ENCODE results near the gene SLC38A9. TPM values are rescaled to one million over a fixed set of nuclear protein-coding genes. Genes with fewer than 3 reads are reported as not detected.

The SLC38A9 gene
- total RNA-seq, 2 donors from 2014 or later = 4.8 to 9.1 TPM

GRCh38 chr5:55667938-55668337, 44.2 kb downstream of the SLC38A9 start:
- no peak for DNase-seq (ENCODE audit: low spot score)
- H3K36me3 ChIP-seq = peaks cover 13% of the 10 kb centered on the region
- H3K27me3 ChIP-seq = no peaks in the 10 kb centered on the region
- no peak overlapping the region for H3K4me3 ChIP-seq
- TF ChIP-seq, protein P1, sequence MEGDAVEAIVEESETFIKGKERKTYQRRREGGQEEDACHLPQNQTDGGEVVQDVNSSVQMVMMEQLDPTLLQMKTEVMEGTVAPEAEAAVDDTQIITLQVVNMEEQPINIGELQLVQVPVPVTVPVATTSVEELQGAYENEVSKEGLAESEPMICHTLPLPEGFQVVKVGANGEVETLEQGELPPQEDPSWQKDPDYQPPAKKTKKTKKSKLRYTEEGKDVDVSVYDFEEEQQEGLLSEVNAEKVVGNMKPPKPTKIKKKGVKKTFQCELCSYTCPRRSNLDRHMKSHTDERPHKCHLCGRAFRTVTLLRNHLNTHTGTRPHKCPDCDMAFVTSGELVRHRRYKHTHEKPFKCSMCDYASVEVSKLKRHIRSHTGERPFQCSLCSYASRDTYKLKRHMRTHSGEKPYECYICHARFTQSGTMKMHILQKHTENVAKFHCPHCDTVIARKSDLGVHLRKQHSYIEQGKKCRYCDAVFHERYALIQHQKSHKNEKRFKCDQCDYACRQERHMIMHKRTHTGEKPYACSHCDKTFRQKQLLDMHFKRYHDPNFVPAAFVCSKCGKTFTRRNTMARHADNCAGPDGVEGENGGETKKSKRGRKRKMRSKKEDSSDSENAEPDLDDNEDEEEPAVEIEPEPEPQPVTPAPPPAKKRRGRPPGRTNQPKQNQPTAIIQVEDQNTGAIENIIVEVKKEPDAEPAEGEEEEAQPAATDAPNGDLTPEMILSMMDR (IDR thresholded peaks at IDR 0.05) = no peak
- no peak overlapping the region for H3K27ac ChIP-seq
- H3K4me1 ChIP-seq = peaks cover 0 to 12% of the 10 kb centered on the region in 2 donors
- H3K9me3 ChIP-seq = no peaks in the 10 kb centered on the region

DNA sequence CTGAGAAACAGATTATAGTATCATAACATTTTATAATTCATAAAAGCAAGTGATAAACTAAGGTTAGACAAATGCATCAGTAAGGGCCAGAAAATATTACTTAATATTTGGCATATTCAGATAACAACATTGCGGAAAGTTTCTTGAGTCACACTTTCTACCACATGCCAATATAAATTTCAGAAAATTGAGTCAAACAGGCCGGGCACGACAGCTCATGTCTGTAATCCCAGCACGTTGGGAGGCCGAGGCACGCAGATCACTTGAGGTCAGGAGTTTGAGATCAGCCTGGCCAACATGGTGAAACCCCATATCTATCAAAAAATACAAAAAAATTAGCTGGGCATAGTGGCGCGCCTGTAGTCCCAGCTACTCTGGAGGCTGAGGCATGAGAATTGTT, 47.1 kb downstream of the SLC38A9 start:
- TF ChIP-seq, protein P1 (IDR thresholded peaks at IDR 0.05) = no peak
- Histone ChIP-seq H3K27ac (peak overlapping the region in 1 of 2 donors; percentile 11), H3K4me3 (no peak overlapping the region), H3K9me3 (no peaks in the 10 kb centered on the region), H3K4me1 (no peaks in the 10 kb centered on the region), H3K36me3 (peaks cover 13% of the 10 kb centered on the region), H3K27me3 (no peaks in the 10 kb centered on the region)
- peak; percentile 72 for DNase-seq (ENCODE audit: low spot score)

DNA sequence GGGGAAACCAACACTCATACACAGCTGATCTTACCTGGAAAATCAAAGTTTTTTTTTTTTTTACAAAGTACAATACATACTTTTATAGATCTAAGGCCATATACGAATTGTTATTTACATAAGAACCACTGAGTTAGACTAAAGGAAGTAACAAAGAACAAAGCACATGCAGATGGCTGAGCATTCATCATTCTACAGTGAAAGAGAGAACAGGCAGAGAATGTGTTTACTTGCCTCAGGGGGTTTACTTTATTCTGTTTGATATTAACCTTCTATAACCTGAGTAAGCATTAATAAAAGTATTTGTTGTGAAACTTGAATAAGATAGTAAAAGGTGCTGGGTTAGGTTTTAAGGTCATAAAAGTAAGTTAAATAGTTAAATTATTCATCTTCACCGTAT, 54.7 kb downstream of the SLC38A9 start:
- H3K36me3 ChIP-seq = no peaks in the 10 kb centered on the region
- H3K27ac ChIP-seq = no peak overlapping the region
- H3K4me3 ChIP-seq = no peak overlapping the region
- no peaks in the 10 kb centered on the region for H3K4me1 ChIP-seq
- no peak for DNase-seq (ENCODE audit: low spot score)
- H3K27me3 ChIP-seq = no peaks in the 10 kb centered on the region
- TF ChIP-seq, protein P1 (IDR thresholded peaks at IDR 0.05) = no peak
- no peaks in the 10 kb centered on the region for H3K9me3 ChIP-seq

GRCh38 chr5:55650386-55650785, 61.7 kb downstream of the SLC38A9 start:
- TF ChIP-seq, protein P1 (IDR thresholded peaks at IDR 0.05) = no peak
- no peak overlapping the region for H3K4me3 ChIP-seq
- H3K27ac ChIP-seq = no peak overlapping the region
- no peaks in the 10 kb centered on the region for H3K4me1 ChIP-seq
- no peaks in the 10 kb centered on the region for H3K36me3 ChIP-seq
- DNase-seq (ENCODE audit: low spot score) = no peak
- H3K9me3 ChIP-seq = no peaks in the 10 kb centered on the region
- H3K27me3 ChIP-seq = no peaks in the 10 kb centered on the region

- H3K36me3 ChIP-seq = no peaks in the 10 kb centered on the region
- no peak overlapping the region for H3K27ac ChIP-seq
- no peaks in the 10 kb centered on the region for H3K27me3 ChIP-seq
- no peak overlapping the region for H3K4me3 ChIP-seq
- no peaks in the 10 kb centered on the region for H3K9me3 ChIP-seq
- DNase-seq (ENCODE audit: low spot score) = no peak
- no peaks in the 10 kb centered on the region for H3K4me1 ChIP-seq
- TF ChIP-seq, protein P1 (IDR thresholded peaks at IDR 0.05) = no peak
Measured at GRCh38 chr5:55649963-55650362, 62.2 kb downstream of the SLC38A9 start.

DNA sequence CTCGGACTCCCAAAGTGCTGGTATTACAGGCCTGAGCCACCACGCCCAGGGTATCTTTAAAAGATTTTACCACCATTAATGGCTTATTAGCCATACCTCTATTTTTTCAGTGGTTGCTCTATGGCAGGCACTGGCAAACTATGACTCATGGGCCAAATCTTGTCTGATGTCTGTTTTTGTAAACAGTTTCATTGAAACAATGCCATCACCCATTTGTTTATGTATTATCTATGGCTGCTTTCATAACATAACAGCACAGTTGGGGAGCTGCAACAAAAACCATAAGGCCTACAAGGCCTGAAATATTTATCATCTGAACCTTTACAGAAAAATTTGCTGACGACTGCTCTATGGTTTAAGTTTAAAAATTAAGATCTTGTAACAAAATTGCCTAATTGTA, 66.8 kb downstream of the SLC38A9 start:
- no peaks in the 10 kb centered on the region for H3K36me3 ChIP-seq
- no peak overlapping the region for H3K27ac ChIP-seq

More for the DNA sequence above, 66.8 kb downstream of the SLC38A9 start:
- TF ChIP-seq, protein P1 (IDR thresholded peaks at IDR 0.05) = no peak
- no peak for DNase-seq (ENCODE audit: low spot score)
- no peaks in the 10 kb centered on the region for H3K4me1 ChIP-seq
- H3K9me3 ChIP-seq = no peaks in the 10 kb centered on the region
- H3K4me3 ChIP-seq = no peak overlapping the region
- no peaks in the 10 kb centered on the region for H3K27me3 ChIP-seq

Data from right atrium auricular region (tissue), 2 donors.